GM10266 (cell line): ENCODE results near the gene ESF1.

Experiments
- DNase-seq: peaks from one replicate; pipeline ENCODE4 v3.0.0; 2012; ENCODE audit errors: extremely low spot score
- CTCF ChIP-seq: IDR thresholded peaks from 2 replicates; pipeline ENCODE4 v1.5.1; 2012; ENCODE audit warnings: mild to moderate bottlenecking, low read depth; ENCODE audit not compliant: control insufficient read depth, insufficient read depth; ENCODE audit errors: missing control alignments

ESF1 gene

GRCh38 chr20:13692802-13693736 is 91.7 kb downstream of the ESF1 start:
- TF ChIP-seq CTCF: no peak
- DNase-seq: no peak

GRCh38 chr20:13690943-13691342 is 93.8 kb downstream of the ESF1 start:
- no peak for DNase-seq
- TF ChIP-seq CTCF: no peak

- DNase-seq: no peak
- no peak for TF ChIP-seq CTCF
Measured at GRCh38 chr20:13687815-13688214, 96.9 kb downstream of the ESF1 start.

GRCh38 chr20:13685623-13686022 is 99.1 kb downstream of the ESF1 start:
- TF ChIP-seq CTCF: no peak
- no peak for DNase-seq

- DNase-seq: peak; percentile 18
- no peak for TF ChIP-seq CTCF
Measured at GRCh38 chr20:13684566-13685222, 100.0 kb downstream of the ESF1 start.

GRCh38 chr20:13683833-13684232 is 100.9 kb downstream of the ESF1 start:
- TF ChIP-seq CTCF: no peak
- DNase-seq: no peak
